Measurements from ENCODE around the gene CBX8.
A peak's percentile ranks its signal among the peaks of the same experiment; 100 is the strongest.

CBX8 gene

GRCh38 chr17:79777120-79777893 is 19.6 kb downstream of the CBX8 start:
- H3K27ac ChIP-seq (ENCODE audit: low read depth, low read length): no peak overlapping the region
- no peak for TF ChIP-seq EZH2phosphoT487 (IDR thresholded peaks at IDR 0.05; ENCODE audit: borderline replicate concordance, low read length)
- TF ChIP-seq, protein P1, sequence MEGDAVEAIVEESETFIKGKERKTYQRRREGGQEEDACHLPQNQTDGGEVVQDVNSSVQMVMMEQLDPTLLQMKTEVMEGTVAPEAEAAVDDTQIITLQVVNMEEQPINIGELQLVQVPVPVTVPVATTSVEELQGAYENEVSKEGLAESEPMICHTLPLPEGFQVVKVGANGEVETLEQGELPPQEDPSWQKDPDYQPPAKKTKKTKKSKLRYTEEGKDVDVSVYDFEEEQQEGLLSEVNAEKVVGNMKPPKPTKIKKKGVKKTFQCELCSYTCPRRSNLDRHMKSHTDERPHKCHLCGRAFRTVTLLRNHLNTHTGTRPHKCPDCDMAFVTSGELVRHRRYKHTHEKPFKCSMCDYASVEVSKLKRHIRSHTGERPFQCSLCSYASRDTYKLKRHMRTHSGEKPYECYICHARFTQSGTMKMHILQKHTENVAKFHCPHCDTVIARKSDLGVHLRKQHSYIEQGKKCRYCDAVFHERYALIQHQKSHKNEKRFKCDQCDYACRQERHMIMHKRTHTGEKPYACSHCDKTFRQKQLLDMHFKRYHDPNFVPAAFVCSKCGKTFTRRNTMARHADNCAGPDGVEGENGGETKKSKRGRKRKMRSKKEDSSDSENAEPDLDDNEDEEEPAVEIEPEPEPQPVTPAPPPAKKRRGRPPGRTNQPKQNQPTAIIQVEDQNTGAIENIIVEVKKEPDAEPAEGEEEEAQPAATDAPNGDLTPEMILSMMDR (IDR thresholded peaks at IDR 0.05; ENCODE audit: low read depth, low read length, poor library complexity, severe bottlenecking): peak; percentile 65

DNA sequence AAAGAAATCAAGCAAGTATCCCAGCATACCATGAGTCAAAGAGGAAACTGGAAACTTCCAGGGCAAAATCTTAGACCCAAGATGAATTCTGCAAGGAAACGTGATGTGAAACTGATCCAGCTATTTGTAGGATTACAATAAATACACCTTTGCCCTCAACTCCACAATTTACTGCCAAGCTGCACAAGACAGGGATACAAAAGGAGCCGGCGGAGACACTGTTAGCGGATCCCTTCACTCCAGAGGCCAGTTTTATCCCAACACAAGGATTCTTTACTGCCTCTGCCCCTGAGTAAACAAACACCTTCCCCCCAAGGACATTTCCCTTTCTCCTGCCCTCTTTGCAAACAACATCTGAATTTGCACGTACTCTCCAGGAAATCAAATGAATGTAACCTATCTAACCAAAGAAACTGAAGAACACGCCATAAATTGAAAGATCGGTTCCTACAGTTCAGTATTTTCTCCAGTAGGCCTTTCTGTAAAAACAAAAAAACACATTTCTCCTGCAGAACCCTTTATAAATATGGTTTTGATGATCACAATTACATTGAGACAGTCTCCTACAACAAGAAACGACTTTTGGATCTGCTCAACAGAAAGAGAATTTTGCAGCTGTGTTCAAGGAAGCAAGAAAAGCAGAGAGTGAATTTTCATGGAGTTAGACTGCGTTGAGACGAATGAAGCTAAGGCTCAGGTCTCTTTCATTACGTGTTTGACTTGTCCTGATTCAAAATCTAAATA is 20.3 kb downstream of the CBX8 start:
- H3K9me2 ChIP-seq (replicated peaks; ENCODE audit: control insufficient read depth, low read length): no peaks in the 10 kb centered on the region
- TF ChIP-seq, protein P1 (IDR thresholded peaks at IDR 0.05; ENCODE audit: low read depth, low read length, poor library complexity, severe bottlenecking): no peak
- TF ChIP-seq EZH2phosphoT487 (IDR thresholded peaks at IDR 0.05; ENCODE audit: borderline replicate concordance, low read length): no peak
- peak overlapping the region; percentile 72 for H3K4me3 ChIP-seq (ENCODE audit: low read length)
- no peak overlapping the region for H3K27ac ChIP-seq (ENCODE audit: low read depth, low read length)
- H3K27me3 ChIP-seq (ENCODE audit: control insufficient read depth, low read length): peaks cover 36% of the 10 kb centered on the region
- H3K36me3 ChIP-seq (ENCODE audit: control insufficient read depth, low read length): peaks cover 16% of the 10 kb centered on the region
- H4K20me1 ChIP-seq (ENCODE audit: control insufficient read depth, insufficient read depth, low read depth, low read length): no peaks in the 10 kb centered on the region
- peaks cover 32% of the 10 kb centered on the region for H3K4me1 ChIP-seq (ENCODE audit: control insufficient read depth, low read length)
- H3F3A ChIP-seq (ENCODE audit: control insufficient read depth, insufficient read depth): no peaks in the 10 kb centered on the region
- H3K79me2 ChIP-seq (ENCODE audit: control insufficient read depth, low read length): peaks cover 17% of the 10 kb centered on the region
- peak overlapping the region; percentile 78 for H3K4me2 ChIP-seq (ENCODE audit: low read length)
- no peaks in the 10 kb centered on the region for H3K9me3 ChIP-seq (ENCODE audit: control insufficient read depth, insufficient read depth, low read length)

More at GRCh38 chr17:79777120-79777893, 19.6 kb downstream of the CBX8 start:
- Histone ChIP-seq H3K36me3 (ENCODE audit: control insufficient read depth, low read length) (peaks cover 23% of the 10 kb centered on the region), H3K4me3 (ENCODE audit: low read length) (peak overlapping the region; percentile 72), H3K9me3 (ENCODE audit: control insufficient read depth, insufficient read depth, low read length) (no peaks in the 10 kb centered on the region), H3F3A (ENCODE audit: control insufficient read depth, insufficient read depth) (no peaks in the 10 kb centered on the region), H3K27me3 (ENCODE audit: control insufficient read depth, low read length) (peaks cover 36% of the 10 kb centered on the region), H3K4me1 (ENCODE audit: control insufficient read depth, low read length) (peaks cover 38% of the 10 kb centered on the region), H4K20me1 (ENCODE audit: control insufficient read depth, insufficient read depth, low read depth, low read length) (no peaks in the 10 kb centered on the region), H3K79me2 (ENCODE audit: control insufficient read depth, low read length) (peaks cover 17% of the 10 kb centered on the region), H3K4me2 (ENCODE audit: low read length) (peak overlapping the region; percentile 78), H3K9me2 (replicated peaks; ENCODE audit: control insufficient read depth, low read length) (no peaks in the 10 kb centered on the region)

- peaks cover 38% of the 10 kb centered on the region for H3K27me3 ChIP-seq (ENCODE audit: control insufficient read depth, low read length)
- H3F3A ChIP-seq (ENCODE audit: control insufficient read depth, insufficient read depth): no peaks in the 10 kb centered on the region
- H3K4me1 ChIP-seq (ENCODE audit: control insufficient read depth, low read length): peaks cover 24% of the 10 kb centered on the region
- peaks cover 14% of the 10 kb centered on the region for H3K36me3 ChIP-seq (ENCODE audit: control insufficient read depth, low read length)
- no peak overlapping the region for H3K27ac ChIP-seq (ENCODE audit: low read depth, low read length)
- no peak for TF ChIP-seq EZH2phosphoT487 (IDR thresholded peaks at IDR 0.05; ENCODE audit: borderline replicate concordance, low read length)
- TF ChIP-seq, protein P1 (IDR thresholded peaks at IDR 0.05; ENCODE audit: low read depth, low read length, poor library complexity, severe bottlenecking): no peak
- H3K79me2 ChIP-seq (ENCODE audit: control insufficient read depth, low read length): peaks cover 17% of the 10 kb centered on the region
- H3K4me3 ChIP-seq (ENCODE audit: low read length): no peak overlapping the region
- no peak overlapping the region for H3K4me2 ChIP-seq (ENCODE audit: low read length)
- H3K9me2 ChIP-seq (replicated peaks; ENCODE audit: control insufficient read depth, low read length): no peaks in the 10 kb centered on the region
- H4K20me1 ChIP-seq (ENCODE audit: control insufficient read depth, insufficient read depth, low read depth, low read length): no peaks in the 10 kb centered on the region
- no peaks in the 10 kb centered on the region for H3K9me3 ChIP-seq (ENCODE audit: control insufficient read depth, insufficient read depth, low read length)
Observed at GRCh38 chr17:79775632-79776031, 21.2 kb downstream of the CBX8 start.
